ENCODE data around the gene FCSK. TPM values are rescaled to one million over a fixed set of nuclear protein-coding genes. Genes with fewer than 3 reads are reported as not detected.
A peak's percentile ranks its signal among the peaks of the same experiment; 100 is the strongest.

FCSK gene
- total and polyA plus RNA-seq, 10 of the 15 experiments (the other 5 are each of a cell fraction or from before 2014, with no cell fraction given), result 0.60 to 17.6 (median 7.4) TPM

- H3K4me2 ChIP-seq (ENCODE audit: control insufficient read depth, insufficient read depth), result peak overlapping the region; percentile 66
- RAD21 ChIA-PET (ENCODE audit: unreplicated experiment), result interaction anchor here (0.8 to 5.0 kb wide), 9 partner anchors 8 to 36 kb away, joined by 3 to 32 read pairs (median 7); partner anchors contain the start of gene FCSK
- H4K20me1 ChIP-seq (ENCODE audit: control insufficient read depth, insufficient read depth), result no peaks in the 10 kb centered on the region
- SMC1A ChIA-PET (ENCODE audit: uncharacterized antibody, unreplicated experiment), result interaction anchor here (0.9 to 5.7 kb wide), 7 partner anchors 8 to 38 kb away, joined by 3 to 39 read pairs (median 11); no protein-coding TSS in a partner anchor
- CTCF ChIA-PET, result interaction anchor here (1.5 to 3.1 kb wide), 4 partner anchors 9 to 38 kb away, joined by 3 to 17 read pairs (median 8); no protein-coding TSS in a partner anchor
- no peak overlapping the region for H2AFZ ChIP-seq (ENCODE audit: control insufficient read depth, low read depth, low read length)
- TF ChIP-seq EGR1 (IDR thresholded peaks at IDR 0.05; ENCODE audit: borderline replicate concordance in 1 of 2, low read depth in 2 of 2, low read length in 2 of 2) (peak in 1 of 2 experiments; percentile 68; a peak in 1 of 3 replicates), IKZF1 (conservative IDR thresholded peaks at IDR 0.05) (peak; percentile 26; the same call in 1 of the 2 replicates), MEF2A (IDR thresholded peaks at IDR 0.05; ENCODE audit: insufficient read depth, low read depth, low read length) (no peak), NFXL1 (IDR thresholded peaks at IDR 0.05; ENCODE audit: borderline replicate concordance) (0 out of 2 replicates have a peak, but pooled peaks have one; percentile 39), BMI1 (IDR thresholded peaks at IDR 0.05; ENCODE audit: borderline replicate concordance) (no peak)
- 60% methylated on average over 13 of the region's 13 CpGs for WGBS (ENCODE audit: insufficient coverage, insufficient replicate concordance, low lambda C conversion rate, missing lambda C conversion rate)
- POLR2A ChIA-PET, result interaction anchor here (1.2 to 6.0 kb wide), 5 partner anchors 10 to 15 kb away, joined by 3 to 58 read pairs (median 18); no protein-coding TSS in a partner anchor
- DNase-seq (ENCODE audit: low read depth, low spot score) (no peak), FAIRE-seq (no peak), ATAC-seq (no peak; the same call in 2 of the 3 replicates)
- H3K9me3 ChIP-seq (replicated peaks; ENCODE audit: control insufficient read depth, insufficient read depth, low read length), result no peaks in the 10 kb centered on the region
- no peak overlapping the region for H3K4me3 ChIP-seq
- in situ Hi-C loops (cut with MboI) (loop anchor here (25.0 kb wide), 1 partner anchor 1656 kb away; no protein-coding TSS in a partner anchor), intact Hi-C loops (cut with micrococcal nuclease; ENCODE audit: unreplicated experiment) (no loop called here)
- BruUV-seq (replicated peaks), result no TSS peak
- H3K9ac ChIP-seq (ENCODE audit: control insufficient read depth, insufficient read depth, low read length), result peak overlapping the region; percentile 48
- H3K27ac ChIP-seq (ENCODE audit: control insufficient read depth, insufficient read depth), result peak overlapping the region; percentile 87
- no peaks in the 10 kb centered on the region for H3K27me3 ChIP-seq (replicated peaks in 1 of 2; ENCODE audit: control insufficient read depth in 2 of 2, insufficient read depth in 2 of 2, low read length in 1 of 2)
- peaks cover 89% of the 10 kb centered on the region for H3K79me2 ChIP-seq (ENCODE audit: control insufficient read depth, insufficient read depth, low read length)
- peaks cover 54% of the 10 kb centered on the region for H3K4me1 ChIP-seq (ENCODE audit: control insufficient read depth, insufficient read depth, low read length)
- peaks cover 16 to 20% of the 10 kb centered on the region in 2 experiments; a peak in 3 of 4 replicates for H3K36me3 ChIP-seq (ENCODE audit: control insufficient read depth in 2 of 2, insufficient read depth in 2 of 2, low read length in 1 of 2)
Measured at GRCh38 chr16:70418274-70418992, 36.0 kb upstream of the FCSK start.
